Fibroblast of skin of left biceps (primary cell): ENCODE measurements around the gene VWA8.
"Not testable (repeated sequence)": the region's sequence is repeated elsewhere in the genome, so short reads cannot be mapped to it uniquely, and the experiment has no call there.

Source experiments
- DNase-seq, 2 experiments: peaks; one replicate each; pipeline ENCODE4 v3.0.0-alpha.2; 2013; ENCODE audit warnings: low read depth in 2 of 2

Gene VWA8

DNA sequence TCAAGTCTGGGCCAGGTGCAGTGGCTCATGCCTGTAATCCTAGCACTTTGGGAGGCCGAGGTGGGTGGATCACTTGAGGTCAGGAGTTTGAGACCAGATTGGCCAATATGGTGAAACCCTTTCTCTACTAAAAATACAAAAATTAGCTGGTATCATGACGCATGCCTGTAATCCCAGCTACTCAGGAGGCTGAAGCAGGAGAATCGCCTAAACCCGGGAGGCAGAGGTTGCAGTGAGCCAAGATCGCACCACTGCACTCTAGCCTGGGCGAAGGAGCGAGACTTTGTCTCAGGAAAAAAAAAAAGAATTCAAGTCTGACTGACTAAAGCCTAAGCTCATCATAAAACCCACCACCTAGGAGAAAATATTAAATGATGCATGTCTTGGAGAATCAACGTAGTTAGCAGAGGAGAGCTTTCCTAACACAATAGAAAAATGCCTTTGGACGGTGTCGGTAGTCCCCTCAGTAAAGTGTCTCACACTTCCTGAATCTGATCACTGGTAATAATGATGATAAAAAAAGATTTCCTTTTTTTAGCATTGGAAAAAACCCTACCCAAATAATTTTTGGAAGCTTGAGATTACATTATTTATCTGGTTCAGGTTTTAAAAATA, 313.1 kb downstream of the VWA8 start:
- DNase-seq, result not testable (repeated sequence)

DNA sequence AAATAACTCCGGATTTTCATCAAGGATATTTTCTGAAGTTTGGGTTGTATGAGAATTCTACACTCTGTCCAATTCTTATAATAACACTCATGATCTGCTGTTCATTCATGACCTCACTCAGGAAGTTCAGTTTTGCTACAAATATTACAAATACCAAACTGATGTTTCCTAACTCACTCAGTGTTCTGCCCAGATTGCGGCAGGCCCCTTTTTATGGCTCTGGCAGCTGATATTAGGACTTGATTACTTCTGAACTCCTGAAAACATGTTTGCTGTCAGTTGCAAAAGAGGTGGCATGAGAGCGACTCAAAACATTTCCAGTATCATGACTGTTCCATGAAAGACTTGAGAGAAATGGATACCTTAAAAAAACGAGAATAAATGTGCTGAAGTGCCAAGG, 315.6 kb downstream of the VWA8 start:
- peak; percentile 64 to 66 for DNase-seq

DNA sequence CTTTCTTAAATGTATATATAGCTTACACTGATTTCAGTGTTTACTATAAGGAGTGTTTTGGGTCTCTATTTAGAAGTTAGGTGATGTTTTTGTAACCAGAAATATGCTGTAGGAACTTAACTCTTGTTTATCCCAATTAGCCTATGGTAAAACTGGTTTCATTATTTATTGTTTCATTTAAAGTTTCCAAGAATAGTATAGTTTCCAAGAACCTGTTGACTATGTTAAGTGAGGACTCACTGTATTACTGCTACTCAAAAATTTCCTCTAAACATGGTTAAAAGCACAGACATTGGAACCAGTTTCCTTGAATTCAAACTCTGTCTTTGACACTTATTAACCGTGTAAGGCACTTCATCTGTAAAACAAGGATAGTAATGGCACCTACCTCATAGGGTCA, 316.2 kb downstream of the VWA8 start:
- no peak for DNase-seq

DNA sequence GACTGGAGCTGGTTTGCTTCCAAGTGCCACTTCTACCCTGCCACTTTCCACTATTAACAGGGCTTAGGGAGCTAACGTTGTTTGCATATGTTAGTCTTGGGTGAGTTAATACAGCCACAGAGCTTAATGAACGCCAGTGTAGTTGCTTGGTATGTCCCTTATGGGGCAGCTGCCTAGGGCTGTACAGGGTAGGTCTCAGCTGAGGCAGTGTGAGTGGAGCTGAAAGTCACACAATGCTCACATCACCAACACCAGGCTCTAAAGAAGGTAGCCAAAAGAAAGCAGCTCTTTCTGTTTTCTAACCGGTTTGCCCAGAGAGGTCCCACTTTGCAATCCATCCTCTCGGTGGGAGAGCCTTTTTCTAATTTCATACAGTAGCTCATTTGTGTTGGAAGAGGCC, 317.4 kb downstream of the VWA8 start:
- DNase-seq, result no peak

DNA sequence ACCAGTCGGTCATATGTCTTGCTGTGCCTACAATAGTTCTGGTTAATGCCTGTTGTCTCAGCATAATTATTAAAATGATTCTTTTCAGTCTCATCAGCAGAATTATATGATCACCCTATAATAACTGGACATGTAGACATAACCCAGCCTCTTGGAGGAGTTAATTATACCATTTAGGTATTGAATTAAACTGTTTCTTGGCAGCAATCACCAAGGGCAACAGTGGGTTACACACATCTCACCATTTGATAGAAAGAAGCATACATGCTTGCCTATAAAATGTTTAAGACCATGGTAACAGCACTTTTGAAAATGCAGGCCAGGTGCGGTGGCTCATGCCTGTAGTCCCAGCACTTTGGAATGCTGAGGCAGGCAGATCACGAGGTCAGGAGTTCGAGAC, 318.9 kb downstream of the VWA8 start:
- no peak for DNase-seq

DNA sequence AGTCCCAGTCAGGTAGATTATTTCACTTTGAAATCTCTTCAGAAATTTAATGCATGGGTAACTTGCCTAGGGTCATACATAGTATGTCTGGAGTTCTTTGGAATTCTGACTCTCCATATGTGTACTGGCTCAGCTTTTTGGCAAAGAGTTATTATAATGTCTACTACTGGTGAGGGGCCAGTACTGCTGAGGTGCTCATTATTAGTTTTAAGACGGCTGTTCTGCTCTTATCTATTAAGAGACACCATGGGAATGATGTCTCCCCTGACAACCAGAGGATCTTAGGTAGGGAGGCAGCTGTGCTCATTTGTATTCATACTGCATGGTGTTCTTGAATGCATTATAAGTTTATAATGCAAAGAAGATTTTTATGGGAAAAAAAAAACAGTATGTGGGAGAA, 319.5 kb downstream of the VWA8 start:
- DNase-seq, result no peak

DNA sequence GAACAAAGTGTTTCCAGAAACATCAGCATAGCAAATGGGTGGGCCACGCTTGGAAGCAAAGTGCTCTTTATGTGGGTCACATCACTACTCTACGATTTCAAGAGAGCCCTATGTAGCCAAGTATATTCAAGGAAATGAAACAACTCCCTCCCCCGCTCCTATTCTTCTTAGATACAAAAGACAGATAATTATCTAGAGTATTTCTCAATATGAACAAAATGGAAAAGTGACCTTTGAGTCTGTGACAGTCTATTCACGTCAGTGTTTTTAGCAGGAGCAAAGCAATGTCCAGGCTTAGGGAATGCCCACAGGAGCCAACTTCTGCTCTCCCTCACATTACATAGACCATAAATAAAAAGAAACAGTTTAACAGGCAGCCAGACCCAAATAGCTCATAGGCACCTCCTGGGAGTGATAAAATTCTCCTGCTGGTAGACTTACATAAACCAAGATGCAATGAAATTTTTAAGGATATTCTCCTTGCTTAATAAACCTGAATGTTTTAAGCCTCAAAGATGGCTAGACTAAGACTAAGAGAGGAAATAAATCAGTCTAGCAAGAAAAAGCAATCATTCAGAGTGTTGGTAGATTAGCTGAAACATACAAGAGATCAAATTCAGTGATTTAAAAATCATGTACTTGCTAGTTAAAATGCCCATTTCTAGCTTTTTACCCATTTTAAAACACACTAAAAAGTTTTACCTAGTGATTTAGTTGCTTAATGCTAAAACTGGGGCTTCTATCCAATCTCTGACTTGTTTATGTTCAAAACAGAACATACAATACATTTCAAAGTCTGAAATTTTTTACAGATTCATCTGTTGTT, 320.7 kb downstream of the VWA8 start:
- DNase-seq, result no peak

DNA sequence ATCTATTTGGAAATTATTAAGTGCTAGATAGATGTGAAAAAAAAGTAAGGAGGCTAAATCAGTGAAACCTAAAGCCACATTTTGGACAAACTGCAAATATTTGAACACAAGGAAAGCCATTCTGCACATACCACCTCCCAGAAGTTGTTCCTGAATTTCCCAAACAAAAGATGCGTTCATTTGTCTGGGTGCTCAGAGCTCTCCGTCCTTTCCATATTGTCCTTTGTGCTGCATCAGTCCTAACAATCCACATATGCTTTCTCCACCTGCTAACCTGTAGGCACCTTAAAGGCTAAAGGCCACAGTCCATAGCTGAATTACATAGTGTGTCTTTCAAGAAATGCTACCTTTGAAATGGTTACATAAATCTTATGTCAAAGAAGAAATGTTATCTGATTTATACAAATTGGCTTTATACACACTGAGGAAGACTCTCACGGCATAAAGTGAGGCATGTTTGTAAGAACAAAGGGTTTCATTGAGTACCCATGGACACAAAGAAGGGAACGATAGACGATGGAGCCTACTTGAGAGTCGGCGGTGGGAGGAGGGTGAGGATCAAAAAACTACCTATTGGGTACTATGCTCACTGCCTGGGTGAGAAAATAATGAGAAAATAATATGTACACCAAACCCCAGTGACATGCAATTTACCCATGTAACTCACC, 321.5 kb downstream of the VWA8 start:
- DNase-seq, result no peak

DNA sequence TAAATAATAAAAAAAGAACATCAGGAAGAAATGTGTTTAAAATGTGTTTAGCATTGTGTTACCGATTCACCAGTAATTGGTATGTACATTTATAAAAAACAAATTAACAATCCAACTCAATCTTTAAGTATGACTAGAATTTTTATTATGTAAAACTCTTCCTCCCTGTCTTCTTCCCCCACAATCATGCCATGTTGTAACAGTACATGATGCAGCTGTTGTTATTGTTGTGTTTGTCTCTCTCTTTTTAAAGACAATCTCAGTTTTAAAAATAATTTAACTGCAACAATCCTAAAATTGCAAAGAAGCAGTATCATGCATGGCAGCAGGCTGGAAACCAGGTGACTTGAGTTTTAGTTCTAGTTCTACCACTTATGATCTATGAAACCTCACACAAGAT, 323.3 kb downstream of the VWA8 start:
- DNase-seq, result no peak

DNA sequence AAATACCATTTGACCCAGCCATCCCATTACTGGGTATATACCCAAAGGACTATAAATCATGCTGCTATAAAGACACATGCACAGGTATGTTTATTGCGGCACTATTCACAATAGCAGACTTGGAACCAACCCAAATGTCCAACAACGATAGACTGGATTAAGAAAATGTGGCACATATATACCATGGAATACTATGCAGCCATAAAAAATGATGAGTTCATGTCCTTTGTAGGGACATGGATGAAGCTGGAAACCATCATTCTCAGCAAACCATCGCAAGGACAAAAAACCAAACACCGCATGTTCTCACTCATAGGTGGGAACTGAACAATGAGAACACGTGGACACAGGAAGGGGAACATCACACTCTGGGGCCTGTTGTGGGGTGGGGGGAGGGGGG, 323.9 kb downstream of the VWA8 start:
- not testable (repeated sequence) for DNase-seq

DNA sequence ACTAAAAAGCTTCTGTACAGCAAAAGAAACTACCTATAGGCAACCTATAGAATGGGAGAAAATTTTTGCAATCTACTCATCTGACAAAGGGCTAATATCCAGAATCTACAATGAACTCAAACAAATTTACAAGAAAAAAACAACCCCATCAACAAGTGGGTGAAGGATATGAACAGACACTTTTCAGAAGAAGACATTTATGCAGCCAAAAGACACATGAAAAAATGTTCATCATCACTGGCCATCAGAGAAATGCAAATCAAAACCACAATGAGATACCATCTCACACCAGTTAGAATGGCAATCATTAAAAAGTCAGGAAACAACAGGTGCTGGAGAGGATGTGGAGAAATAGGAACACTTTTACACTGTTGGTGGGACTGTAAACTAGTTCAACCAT, 324.3 kb downstream of the VWA8 start:
- not testable (repeated sequence) for DNase-seq

DNA sequence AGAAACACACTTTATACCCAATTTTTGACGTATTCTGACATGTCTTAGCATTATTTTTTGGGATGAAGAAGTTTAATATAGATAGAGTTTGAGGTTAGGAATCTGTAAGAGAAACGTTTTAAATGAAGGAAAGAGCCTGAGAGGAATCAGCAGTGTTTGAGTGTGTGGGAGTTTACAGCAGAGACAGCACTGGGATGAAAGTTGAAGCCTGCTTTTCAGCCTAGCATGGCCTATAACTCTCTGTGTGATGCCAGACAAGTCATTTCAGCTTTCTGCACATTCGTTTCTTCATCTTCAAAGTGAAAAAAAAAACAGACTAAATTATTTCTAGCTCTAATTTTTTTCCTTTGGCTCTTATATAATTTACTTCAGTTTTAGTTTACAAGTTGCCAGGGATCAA, 326.5 kb downstream of the VWA8 start:
- no peak for DNase-seq

DNA sequence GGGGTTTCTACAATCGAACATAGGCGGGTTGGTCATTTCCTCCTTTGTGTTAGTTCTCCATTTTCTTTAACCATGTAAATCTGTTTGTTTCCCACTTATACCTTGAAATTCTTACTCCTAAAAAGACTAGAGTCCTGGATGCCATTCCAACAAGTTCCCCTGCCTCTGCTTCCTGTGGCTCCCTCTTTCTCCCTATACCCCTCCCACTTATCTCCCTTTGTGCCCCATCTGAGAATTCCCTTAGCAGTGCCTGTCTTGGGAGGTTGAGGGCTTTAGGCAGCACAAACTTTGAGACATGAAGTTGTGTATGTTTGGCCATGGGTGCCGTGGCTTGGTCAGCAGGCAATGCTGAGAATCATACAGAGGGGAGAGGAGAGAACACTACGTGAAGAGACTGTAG, 327.1 kb downstream of the VWA8 start:
- no peak for DNase-seq

DNA sequence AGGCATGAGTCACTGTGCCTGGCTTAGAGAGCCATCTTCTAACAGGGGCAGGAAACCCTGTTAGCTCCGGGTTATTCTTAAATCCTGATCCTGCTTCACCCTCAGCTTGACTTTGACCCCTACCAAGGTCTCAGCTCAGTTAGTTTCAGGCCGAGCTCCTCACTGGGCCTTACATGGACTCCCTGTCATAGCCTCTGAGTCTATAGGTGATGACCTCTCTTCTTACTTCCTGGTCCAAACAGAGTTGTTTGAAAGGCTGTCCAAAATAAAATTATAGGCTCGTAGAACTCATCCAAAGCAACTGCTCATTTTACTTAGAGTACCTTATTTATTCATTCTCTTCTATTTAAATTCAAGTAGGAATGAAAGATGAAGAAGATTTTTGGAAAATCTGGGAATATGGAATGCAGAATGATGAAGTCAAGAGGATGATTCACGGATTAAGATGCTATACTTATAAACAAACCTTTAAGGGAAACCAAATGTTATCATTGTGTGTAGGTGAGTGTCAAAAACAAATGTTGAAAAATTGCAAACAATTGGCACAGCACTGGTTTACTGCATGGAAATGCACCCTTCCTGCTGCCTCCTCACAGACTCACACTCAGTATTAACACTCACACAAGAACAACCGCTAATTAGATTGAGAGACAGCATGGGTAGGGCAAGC, 329.5 kb downstream of the VWA8 start:
- no peak for DNase-seq

DNA sequence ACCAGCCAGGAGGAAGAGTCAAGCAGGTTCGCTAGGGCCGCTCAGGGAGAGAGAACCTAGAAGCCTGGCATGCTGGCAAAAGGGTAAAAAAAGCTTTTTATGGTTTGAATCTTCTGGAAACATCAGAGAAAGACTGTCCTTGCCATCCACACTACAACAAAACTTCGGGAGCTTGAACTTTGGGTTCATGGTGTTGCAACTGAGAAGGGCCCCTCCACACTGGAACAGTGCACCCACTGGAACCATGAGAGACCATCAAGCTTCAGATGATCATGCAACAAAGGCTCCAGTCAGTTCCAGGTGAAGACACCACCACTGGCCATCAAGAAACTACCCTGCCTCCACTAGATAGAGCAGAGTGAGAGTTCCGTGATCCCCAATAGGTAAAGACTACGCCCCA, 333.5 kb downstream of the VWA8 start:
- no peak for DNase-seq

DNA sequence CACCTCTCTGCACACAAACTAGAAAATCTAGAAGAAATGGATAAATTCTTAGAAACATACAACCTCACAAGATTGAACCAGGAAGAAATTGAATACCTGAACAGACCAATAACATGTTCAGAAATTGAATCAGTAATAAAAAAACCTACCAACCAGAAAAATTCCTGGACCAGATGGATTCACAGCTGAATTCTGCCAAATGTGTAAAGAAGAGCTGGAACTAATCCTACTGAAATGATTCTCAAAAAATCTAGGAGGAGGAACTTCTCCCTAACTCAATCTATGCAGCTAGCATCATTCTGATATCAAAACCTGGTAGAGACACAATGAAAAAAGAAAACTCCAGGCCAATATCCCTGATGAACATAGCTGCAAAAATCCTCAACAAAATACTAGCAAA, 336.9 kb downstream of the VWA8 start:
- DNase-seq, result no peak

DNA sequence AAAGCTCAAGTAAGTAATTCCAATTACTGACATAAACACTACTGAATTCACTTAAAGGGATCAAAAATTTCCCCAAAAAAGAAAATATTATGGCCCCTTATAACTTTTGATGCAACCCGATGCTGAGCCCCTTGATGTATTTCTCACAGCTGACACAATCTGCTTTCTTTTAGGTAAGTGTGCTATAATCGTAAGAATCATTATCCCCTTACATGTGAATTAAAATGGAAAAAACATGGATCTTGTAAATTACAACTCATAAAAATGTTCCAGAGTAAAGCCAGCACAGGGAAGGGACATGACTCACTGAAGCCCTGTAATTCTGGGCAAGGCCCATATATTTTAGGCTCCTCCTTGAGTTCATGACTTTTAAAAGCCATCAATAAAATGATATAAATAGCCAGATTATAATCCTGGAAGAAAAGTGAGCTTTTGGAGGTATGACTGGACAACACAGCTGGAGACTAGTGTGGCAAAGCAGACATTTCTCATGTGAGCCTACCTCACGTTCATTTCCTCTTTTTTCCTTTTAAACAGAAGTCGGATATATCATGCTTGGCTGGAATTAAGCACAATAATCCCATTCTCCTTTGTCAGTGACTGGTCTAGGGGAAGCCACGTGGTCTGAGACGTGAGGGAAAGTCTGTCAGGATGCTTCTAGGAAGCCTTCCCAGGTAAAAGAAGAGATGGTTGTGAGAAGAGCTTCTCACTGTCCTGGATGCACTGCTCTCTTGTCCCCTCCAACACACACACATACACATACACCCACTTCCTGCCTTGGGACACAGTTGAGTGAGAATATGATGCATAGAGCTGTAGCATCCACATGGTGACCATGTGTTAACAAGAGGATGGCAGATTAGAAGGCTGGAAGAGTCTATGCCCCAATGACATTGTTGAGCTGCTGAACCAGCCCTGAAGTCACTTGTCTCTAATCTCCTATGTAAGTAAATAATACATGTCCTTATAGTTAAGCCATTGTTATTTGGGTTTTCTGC, 338.2 kb downstream of the VWA8 start:
- DNase-seq, result no peak

DNA sequence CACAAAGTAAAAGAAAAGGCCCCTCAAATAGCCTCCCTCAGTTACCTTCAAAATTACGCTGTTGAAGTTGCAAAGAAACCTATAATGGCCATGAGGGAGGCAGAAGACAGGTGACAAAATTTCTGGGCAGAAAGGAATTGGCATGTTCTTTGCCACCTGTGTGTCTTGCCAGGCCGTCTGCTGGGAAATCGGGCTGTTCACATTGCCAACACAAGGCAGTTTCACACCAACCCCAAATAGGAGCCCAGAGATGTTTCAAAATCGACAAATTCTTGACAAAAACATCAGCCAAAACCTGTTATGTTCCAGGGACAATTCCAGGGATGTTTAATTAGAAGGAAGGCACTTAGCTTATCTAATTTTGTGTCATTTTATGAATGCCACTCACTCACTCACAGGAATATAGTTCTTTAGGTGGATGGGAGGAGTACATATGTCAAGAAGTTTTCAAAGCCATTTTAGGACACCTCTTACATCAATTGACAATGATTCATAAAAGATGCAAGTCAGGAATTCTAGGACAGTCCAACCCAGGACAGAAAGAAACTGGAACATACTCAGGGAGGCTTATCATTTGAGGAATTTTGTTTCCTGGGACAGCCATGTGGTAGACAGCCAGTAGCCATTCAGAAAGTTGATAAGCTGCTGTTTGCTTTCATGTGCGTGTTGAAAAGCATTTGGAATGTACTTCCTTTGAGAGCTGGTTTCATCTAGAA, 339.0 kb downstream of the VWA8 start:
- DNase-seq, result no peak

DNA sequence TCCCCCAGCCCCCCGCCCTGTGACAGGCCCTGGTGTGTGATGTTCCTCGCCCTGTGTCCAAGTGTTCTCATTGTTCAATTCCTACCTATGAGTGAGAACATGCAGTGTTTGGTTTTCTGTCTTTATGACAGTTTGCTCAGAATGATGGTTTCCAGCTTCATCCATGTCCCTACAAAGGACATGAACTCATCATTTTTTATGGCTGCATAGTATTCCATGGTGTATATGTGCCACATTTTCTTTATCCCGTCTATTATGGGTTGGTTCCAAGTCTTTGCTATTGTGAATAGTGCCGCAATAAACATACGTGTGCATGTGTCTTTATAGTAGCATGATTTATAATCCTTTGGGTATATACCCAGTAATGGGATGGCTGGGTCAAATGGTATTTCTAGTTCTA, 343.3 kb downstream of the VWA8 start:
- not testable (repeated sequence) for DNase-seq

DNA sequence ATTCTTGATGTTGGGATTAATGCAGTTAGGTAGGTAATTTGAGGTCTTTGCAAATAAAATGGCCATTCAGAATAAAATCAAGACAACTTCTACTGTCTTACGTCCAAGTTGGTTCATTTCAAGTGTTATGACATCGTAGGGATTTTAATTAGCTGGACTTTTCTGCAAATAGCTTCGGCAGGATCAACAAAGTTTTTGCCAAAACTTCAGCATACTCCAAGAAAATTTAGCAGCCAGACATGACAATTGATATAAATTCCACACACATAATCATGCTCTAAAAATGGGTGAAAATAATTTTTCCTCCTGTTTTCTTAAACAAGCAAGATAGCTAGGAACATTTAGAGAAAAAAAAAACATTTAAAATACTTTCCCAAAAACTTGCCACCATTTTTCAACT, 344.8 kb downstream of the VWA8 start:
- no peak for DNase-seq

DNA sequence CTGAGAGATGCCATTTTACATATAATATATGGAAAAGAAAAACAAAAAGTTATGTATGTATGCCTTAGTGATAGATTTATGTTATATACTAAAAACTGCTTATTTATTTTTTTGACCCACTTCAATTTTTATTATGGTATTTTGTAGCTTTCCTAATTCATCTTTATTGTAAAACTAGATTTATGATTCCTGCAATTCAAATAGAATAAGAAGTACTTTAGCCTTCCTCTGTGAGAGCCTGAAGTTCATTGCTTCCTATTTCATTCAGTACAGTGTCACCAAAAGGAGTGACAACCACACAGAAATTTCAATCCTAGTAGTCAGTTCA, 345.4 kb downstream of the VWA8 start:
- no peak for DNase-seq
